HG02981 (cell line): ENCODE data around the gene LYSMD2.
"Not testable (repeated sequence)": the region's sequence is repeated elsewhere in the genome, so short reads cannot be mapped to it uniquely, and the experiment has no call there.

Source experiments
- ATAC-seq: cut with Tn5 transposase; IDR thresholded peaks from one replicate; pipeline ENCODE4 v1.9.1; 2021; ENCODE audit warnings: mild to moderate bottlenecking, moderate library complexity; ENCODE audit not compliant: unreplicated experiment

LYSMD2 gene, protein sequence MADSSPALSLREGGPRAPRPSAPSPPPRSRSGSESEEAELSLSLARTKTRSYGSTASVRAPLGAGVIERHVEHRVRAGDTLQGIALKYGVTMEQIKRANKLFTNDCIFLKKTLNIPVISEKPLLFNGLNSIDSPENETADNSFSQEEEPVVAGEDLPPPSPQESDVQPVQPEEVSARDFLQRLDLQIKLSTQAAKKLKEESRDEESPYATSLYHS

DNA sequence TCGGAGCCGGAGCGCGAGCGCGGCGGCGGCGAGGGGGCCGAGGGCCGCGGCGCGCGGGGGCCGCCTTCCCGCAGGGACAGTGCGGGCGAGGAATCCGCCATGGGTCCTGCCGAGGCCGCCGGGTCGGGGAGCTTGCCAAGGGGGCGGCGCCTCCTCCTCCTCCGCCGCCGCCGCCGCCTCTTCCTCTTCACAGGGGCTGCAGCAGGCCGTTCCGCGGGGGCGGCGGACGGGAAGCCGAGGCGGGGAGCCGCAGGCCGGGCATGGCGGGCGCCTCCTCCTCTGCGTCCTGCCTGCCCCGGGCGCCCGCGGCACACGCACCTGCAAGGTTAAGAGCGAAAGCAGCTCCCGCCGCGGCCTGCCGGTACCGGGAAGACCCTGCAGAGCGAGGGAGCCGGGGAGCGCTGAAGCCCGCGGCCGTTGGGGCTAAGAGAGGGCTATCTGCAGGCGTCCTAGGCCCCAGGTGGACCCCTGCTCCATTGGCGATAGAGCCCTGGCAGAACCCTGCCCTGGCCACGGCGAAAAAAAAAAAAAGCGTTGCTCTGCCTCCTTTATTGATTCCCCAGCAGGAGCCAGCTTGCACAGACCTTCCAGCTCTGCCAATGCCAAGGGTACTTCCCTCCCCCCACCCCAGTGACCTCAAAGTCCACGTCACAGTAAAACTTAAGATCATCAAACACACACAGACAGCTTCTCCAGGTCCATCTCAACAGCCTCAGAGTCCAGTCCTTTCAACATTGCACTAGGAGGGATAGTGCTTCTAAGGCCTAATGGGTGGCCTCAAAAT is at the start of gene LYSMD2:
LYSMD2 (minus strand) TSS at position 134 of the 784 bp plus-strand sequence; CDS start at position 101, 33 bp downstream.
- peak; percentile 28 for ATAC-seq

DNA sequence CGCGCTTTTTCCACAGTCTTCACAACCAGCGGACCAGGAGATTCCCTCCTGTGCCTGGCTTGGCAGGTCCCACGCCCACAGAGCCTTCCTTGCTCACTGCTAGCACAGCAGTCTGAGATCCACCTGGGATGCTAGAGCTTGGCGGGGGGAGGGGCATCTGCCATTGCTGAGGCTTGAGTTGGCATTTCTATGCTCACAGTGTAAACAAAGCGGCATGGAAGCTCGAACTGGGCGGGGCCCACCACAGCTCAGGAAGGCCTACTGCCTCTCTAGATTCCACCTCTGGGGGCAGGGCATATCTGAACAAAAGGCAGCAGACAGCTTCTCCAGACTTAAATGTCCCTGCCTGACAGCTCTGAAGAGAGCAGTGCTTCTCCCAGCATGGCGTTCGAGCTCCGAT is 49.7 kb upstream of the LYSMD2 start:
- not testable (repeated sequence) for ATAC-seq

DNA sequence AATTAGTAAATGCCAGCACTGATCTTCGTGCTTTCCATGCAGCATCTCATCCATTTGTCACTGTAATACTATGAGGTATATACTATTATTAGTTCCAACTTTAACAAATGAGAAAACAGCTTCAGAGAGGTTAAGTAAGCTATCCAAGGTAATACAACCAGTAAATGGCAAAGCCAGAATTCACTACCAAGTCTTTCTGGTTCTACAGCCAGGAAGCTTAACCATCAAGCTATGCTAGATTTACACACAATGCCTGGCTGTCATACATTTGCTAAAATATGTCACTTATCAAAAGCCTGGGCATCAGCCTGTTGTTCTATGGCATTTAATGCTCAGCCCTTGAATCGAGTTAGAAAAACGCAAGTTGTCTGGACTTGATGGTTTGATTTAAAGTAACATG is 46.5 kb upstream of the LYSMD2 start:
- no peak for ATAC-seq

DNA sequence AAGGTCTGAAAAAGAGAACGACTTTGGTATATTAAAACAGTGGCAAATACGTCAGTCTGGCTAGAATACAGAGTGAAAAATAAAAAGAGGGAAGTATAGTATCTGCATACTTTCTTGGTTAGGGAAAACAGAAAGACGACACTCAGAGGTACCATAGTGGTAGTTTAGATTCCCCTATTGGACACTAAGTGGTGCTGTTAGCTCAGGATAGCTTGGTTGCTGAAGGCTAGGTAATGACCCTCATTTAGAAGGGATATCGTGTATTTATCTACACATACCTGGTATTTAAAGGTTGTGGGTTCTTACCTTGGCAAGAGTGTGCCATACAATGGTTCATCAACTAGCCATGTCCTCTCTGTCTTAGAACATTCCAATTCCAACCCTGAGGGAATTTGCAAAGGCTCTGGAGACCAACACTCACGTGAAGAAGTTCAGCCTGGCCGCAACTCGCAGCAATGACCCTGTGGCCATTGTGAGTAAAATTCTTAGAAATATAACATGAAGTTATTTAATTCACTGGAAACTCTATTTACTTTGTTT is 45.0 kb upstream of the LYSMD2 start:
- ATAC-seq, result no peak

DNA sequence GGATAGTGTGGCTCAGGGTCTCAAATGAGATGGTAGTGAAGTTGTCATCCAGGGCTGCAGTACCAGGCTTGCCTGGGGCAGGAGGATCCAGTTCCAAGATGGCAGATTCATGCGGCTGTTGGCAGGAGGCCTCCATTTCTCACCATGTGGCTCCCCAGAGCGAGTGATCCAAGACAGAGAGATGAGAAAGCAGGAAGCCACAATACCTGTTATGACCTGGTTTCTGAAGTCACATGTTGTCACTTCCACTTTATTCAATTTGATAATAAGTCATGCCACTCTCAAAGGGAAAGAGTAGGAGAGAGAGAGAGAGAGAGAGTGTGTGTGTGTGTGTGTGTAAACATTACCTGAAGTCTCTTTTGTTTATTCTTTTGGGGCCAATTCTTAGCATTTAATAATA is 44.1 kb upstream of the LYSMD2 start:
- ATAC-seq, result no peak

DNA sequence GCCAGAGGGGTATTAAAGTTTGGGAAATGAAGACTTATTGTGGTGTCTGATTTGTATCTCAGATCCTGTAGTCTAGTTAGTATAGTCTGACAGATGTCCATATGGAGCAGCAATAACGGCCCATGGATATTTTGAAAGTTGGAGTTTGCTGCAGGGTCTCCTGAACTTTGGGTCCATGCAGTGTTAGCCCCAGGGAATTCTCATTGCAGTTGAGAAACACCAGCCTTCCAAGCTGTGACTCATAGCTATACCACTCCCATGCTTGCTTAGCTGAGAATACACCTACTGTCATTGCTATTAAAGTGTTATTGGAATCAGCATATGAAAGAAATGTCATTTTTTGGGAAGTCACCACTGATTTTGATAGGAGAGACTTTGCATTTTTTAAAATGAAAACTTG is 43.2 kb upstream of the LYSMD2 start:
- no peak for ATAC-seq

DNA sequence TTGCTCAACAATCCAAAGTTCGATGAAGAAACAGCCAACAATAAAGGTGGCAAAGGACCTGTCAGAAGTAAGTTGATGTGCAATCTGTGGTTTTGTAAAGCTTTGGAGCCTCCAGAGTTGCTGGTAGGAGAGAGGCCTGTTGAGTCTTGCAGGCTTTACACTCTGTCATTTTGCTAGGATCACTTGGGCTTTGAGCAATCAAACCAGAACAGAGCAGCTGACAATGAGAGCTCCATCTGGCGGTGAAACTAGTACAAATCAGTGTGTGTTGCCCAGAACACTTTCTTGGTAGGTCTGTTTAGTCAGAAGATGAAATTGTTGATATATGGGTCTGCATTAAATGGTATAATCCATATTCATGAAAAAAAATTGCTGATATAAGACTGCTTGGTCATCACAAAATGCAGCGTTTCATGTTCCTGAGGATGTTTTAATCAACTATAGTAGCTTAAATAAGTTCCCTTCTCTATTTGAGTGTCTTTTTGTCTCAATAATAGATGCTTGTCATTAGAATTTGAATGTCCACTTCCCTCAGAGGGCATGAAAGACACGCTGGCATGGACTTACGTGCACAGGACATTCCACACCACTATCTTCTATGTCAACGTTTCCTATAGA is 39.6 kb upstream of the LYSMD2 start:
- no peak for ATAC-seq

DNA sequence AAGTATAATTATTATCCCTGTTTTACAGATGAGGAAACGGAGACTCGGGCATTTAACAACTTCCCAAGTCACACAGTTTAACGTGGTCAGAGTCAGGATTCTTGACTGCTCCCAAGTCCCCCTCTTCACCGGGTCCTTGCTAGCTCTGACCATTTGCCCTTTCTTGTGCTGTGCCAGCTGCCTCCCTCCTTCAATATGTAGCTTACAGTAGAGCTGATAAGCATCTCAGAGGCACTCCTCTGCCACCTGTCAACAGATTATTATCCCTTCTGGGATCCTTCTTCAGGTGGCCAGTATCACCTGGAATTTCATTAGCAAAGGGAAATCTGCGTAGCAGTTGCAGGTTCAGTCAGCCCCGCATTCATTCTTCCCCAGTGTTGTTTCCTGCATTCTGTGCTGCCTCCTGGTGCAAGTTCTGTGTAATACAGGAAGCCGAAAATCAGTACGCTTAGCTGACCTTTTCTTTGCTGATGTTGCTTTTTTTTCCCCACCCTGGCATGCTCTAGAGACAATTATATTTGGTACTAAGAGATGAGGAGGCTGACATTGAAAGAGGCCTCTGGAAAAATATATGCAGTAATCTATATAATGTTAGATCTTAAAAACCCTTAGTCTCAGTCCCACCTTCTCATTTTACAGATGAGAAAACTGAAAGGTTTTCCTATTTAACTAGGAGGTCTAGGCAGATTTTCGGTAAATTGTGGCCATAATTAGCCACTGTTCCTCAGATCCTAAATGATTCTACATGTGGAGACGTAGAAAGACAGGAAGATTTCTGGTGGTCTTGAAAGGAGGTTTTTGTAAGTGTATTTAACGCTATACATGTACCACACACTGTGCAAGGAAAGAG is 38.7 kb upstream of the LYSMD2 start:
- ATAC-seq, result no peak

DNA sequence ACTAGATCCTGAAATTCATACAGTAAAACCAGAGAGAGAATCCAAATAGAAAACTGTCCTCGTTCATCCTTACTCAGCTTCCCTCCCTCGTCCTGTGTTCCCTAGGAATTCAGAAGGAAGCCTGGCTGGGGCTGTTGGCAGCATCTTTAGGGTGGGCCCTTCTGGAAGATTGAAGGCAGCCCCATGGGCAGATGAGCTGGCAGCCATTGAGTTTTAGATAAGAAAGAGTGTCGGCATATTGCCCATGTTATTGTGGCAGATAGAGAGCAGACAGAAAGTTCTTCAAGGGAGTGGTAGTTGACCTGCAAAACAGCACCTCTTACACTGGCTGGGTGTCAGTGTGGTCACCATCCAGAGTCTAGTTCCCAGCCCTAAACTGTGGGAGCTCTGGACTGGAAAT is 37.5 kb upstream of the LYSMD2 start:
- no peak for ATAC-seq

DNA sequence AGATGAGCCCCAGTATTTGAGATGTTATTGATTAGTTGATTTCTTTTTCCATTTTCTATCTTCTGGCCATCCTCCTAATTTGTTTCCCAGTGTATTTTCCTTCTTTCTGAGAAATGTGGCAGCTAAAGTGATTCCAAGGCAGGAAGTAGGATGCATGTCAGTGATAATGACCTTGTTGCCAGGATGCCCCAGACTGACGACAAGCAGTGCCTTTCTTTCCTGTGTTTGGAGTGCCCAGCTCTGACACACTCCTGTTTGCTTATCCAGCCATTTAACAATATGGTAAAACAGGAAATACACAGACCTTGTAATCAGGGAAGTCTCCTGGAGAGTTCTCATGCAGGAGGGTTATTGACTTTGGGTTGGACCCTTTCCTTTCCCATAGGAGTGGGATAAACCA is 34.3 kb upstream of the LYSMD2 start:
- no peak for ATAC-seq

DNA sequence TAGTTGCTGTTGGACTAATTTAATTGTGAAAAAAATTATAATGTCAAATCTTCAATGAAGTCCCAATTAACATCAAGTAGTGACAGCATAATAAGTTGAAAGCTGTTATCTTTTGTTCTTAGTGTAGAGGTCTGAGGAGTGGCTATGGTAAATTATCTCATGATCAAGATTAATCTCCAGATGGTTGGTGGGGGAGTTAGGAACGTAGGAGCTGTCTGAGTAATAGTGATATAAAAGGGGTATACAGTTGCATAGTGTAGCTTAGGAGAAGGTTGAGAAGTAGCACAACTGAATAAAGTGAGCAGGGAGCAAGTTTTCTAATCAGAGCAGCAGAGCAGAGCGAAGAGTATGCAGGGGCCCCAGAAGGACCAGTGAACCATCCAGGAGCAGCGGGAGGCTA is 33.4 kb upstream of the LYSMD2 start:
- no peak for ATAC-seq

DNA sequence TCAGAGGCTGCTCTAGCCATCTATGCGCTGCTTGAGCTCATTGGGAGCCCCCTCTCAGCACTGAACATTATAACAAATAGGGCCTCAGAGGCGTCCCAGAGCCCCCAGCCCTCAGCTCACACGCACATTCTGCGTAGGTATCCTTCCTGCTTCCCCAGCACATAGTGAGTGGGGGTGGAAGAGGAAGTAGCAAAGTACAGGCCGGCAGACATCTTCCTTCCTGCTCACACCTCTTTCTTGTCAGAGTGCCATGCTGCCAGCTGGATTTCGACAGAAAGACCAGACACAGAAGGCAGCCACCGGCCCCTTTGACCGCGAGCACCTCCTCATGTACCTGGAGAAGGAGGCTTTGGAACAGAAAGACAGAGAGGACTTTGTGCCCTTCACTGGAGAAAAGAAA is 30.6 kb upstream of the LYSMD2 start:
- no peak for ATAC-seq

DNA sequence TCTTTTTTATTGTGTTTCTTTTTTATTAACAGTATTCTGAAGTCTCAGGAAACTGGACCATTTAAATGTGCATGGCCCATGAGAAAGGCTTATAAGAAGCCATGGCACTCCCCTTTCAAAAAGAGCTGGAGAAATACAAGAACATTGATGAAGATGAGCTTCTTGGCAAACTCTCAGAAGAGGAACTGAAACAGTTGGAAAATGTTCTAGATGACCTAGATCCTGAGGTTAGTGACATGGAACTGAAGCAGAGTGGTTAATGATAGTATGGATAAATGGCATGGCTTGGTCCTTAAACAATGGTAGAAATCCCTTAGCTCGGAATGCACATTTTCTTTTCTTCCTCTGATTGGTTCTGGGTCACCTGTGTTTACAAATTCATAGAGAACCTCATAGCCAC is 28.9 kb upstream of the LYSMD2 start:
- no peak for ATAC-seq

DNA sequence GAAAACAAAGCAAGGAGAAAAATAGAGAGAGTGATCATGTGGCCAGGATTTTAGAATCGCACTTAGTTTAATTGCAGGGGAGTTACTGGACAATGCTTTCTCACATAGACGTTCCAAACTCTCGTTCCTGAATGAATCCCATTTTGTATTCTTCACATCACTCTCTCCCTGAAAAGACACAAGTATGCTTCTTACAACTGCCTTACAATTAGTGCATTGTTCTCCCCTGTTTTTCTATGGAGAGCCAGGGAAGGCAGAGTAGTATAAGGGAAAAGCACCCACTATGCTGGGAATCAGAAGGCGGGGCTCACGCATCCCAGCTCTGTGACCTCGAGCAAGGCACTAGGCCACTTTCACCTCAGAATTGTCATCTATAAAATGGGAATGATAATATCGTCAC is 28.3 kb upstream of the LYSMD2 start:
- ATAC-seq, result no peak

DNA sequence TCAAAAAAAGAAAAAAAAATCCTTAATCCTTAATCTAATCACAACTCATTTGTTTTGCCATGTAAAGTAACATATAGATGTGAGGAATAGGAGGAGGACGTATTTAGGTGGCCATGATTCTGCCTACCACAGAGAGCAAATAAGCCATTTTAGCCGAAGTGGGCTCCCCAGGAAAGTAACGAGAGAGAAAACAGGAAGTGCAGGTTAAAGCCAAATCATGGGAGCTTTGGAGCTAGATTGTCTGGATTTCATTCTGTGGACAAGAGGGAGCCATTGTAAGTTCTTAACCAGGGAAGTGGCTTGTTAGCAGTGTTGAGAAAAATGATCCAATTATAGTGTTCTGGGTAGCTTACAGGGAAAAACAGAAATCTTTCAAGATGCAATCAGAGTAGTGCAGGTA is 23.4 kb upstream of the LYSMD2 start:
- ATAC-seq, result no peak

DNA sequence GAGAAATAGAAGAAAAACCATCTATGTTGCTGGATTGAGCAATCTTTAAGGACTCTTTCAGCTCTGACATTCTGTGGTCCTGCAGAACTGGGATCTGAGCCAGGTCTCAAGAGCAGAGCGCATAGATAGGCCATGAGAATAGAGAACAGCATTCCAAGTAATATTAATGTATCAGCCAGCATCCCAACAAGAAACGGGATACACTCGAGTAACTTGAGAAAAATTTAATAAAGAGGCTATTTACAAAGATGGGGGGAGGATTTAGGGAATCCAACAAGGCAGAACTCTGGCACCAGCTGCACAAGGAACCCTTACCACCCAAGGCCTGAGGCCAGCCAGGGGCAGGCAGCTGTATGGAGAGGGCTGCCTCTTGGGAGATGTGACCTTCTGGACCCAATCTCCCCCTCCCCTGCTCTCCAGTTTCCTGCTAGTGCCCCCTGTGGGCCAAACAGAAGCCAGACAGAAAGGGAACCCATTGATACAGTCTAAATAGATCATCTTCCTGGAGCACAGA is 22.2 kb upstream of the LYSMD2 start:
- ATAC-seq, result no peak

DNA sequence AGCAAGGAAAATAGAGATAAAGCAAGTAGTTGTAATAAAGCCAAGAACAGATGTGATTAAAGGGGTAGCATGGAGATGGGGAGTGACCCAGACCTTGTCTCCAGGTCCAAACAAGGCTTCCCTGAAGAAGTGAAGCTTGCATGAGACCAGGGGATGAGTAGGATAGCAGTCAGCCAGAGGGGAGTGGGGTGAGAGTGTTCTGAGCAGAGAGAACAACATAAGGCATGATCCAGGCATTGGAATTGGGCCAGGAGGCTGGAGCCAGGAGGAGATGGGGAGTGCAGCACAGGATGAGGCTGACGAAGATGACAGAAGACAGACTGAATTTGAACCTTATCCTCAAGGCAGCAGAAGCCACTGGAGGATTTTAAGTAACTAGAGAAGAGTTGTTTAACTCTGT is 21.2 kb upstream of the LYSMD2 start:
- no peak for ATAC-seq

DNA sequence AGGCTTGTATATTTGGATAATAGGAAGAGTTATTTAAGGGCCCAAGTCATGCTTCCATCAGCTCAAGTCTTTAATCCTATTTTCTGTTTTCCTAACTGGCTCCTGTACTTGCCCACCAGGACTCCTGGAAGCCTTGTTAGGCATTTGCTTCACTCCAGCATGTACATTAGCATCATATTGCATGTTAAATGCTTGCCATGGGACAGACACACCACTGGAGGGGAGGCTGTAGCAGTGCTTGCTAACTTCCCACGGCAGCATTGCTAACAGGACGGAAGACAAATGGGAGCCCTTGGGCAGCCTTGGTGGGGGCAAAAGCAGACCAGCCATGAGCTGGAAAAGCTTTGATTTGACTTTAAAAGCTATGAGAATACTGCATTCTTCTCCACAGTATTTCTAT is 20.0 kb upstream of the LYSMD2 start:
- ATAC-seq, result no peak

DNA sequence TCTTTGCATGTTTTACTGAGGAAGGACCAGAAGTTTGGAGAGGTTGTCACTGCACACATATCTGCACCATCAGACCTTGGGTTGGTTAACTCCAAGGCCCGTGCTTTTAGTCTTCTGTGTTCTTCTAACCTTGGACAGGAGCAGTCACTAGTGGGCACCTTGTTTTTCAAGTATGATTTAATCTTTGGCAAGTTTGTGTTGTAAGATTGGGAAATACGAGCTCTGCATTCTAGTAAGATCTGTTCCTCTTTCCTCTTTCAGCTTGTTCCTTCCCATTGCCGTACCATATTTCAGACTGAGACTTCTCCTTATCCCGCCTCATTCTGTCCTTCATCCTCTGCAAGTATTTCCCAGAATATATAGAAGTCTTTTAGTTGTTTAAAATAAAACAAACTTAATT is 19.0 kb upstream of the LYSMD2 start:
- no peak for ATAC-seq

DNA sequence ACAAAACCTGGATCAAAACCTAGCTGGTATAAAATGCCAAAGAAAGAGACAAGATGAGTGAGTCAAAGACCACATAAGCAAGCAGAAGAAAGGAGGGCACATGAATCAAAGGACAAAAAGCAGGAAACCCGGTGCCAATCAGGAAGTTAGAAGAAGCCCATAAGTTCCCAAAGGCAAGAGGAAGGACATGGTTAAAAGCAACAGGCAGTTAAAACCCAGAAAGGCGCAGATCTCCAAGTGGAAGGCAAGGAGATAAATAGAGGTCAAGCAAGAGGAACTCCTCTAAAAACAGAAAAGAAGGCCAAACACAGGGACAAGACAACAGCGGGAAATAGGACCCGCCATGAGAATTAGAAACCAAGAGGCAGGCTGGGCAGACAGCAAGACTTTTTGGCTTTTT is 18.3 kb upstream of the LYSMD2 start:
- ATAC-seq, result no peak

DNA sequence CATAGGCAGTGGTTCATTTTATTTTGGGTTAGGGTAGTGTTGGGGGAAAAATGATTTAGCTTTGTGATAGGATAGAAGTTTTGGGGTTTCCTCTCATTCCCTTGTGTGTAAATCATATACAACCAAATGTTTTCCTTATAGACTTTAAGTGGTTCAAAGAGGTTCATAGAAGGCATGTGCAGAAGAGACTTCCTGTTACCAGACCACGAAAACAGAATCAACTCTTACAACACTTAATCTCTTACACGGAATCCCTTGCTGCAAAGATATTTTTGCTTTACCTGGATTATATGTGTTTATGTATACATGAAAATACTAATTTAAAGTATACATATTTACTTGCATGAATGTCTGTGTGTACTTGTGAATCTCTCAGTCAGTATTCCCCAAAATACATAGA is 16.8 kb upstream of the LYSMD2 start:
- no peak for ATAC-seq
